Measurements from ENCODE around the gene NMT1. TPM values are rescaled to one million over a fixed set of nuclear protein-coding genes. Genes with fewer than 3 reads are reported as not detected.

Gene NMT1
- total and polyA plus RNA-seq, 4 donors, result 27.0 to 83.7 (median 42.6) TPM

DNA sequence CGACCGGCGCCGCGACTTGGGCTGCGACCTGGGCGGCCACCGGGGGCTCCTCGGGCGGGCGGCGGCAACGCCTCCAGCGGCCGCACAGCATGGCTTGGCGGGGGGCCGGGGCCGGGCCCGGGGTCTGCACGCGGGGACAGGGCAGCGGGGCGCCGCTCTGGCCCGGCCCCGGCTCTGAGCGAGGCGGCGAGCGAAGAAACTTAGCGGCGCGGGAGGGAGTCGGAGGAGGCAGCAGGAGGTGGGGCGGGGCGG lies 71.1 kb downstream of the NMT1 start, which contains the start of gene PLCD3:
Gene PLCD3 (minus strand): TSS at position 196 of the 252 bp plus-strand sequence. CDS start 105 bp downstream, at position 91.
- H3K4me3 ChIP-seq (ENCODE audit: low read depth in 1 of 3, low read length in 3 of 3), result peak within 1 kb of the TSS; percentile 61 to 88 (median 81)
- H3K9ac ChIP-seq (ENCODE audit: low read depth in 1 of 2, low read length in 2 of 2), result peak within 1 kb of the TSS; percentile 29 to 85
- H3K9me3 ChIP-seq (ENCODE audit: control insufficient read depth in 4 of 4, low read length in 3 of 4), result no peaks in the 10 kb centered on the region
- no peaks in the 10 kb centered on the region for H3K27me3 ChIP-seq (ENCODE audit: control insufficient read depth in 4 of 4, insufficient read depth in 4 of 4, low read length in 3 of 4)
- H3K4me1 ChIP-seq (ENCODE audit: control insufficient read depth in 4 of 4, insufficient read depth in 4 of 4, low read length in 3 of 4), result peaks cover 2 to 32% (median 20%) of the 10 kb centered on the region in 4 donors
- 1% methylated on average over 36 of the region's 36 CpGs for WGBS
- peak within 1 kb of the TSS; percentile 84 to 98 for H3K27ac ChIP-seq (ENCODE audit: low read depth in 1 of 2, low read length in 2 of 2)
- H3K36me3 ChIP-seq (ENCODE audit: control insufficient read depth in 4 of 4, insufficient read depth in 3 of 4, low read depth in 1 of 4, low read length in 3 of 4), result peaks cover 0 to 1% (median 0%) of the 10 kb centered on the region in 4 donors
- no peak for DNase-seq (ENCODE audit: low spot score)
- TF ChIP-seq, protein P1, sequence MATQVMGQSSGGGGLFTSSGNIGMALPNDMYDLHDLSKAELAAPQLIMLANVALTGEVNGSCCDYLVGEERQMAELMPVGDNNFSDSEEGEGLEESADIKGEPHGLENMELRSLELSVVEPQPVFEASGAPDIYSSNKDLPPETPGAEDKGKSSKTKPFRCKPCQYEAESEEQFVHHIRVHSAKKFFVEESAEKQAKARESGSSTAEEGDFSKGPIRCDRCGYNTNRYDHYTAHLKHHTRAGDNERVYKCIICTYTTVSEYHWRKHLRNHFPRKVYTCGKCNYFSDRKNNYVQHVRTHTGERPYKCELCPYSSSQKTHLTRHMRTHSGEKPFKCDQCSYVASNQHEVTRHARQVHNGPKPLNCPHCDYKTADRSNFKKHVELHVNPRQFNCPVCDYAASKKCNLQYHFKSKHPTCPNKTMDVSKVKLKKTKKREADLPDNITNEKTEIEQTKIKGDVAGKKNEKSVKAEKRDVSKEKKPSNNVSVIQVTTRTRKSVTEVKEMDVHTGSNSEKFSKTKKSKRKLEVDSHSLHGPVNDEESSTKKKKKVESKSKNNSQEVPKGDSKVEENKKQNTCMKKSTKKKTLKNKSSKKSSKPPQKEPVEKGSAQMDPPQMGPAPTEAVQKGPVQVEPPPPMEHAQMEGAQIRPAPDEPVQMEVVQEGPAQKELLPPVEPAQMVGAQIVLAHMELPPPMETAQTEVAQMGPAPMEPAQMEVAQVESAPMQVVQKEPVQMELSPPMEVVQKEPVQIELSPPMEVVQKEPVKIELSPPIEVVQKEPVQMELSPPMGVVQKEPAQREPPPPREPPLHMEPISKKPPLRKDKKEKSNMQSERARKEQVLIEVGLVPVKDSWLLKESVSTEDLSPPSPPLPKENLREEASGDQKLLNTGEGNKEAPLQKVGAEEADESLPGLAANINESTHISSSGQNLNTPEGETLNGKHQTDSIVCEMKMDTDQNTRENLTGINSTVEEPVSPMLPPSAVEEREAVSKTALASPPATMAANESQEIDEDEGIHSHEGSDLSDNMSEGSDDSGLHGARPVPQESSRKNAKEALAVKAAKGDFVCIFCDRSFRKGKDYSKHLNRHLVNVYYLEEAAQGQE (IDR thresholded peaks at IDR 0.05), result no peak
- TF ChIP-seq, protein P2, sequence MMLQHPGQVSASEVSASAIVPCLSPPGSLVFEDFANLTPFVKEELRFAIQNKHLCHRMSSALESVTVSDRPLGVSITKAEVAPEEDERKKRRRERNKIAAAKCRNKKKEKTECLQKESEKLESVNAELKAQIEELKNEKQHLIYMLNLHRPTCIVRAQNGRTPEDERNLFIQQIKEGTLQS (IDR thresholded peaks at IDR 0.05), result no peak
- TF ChIP-seq HNF4A (conservative IDR thresholded peaks at IDR 0.05) (no peak), HNF4G (IDR thresholded peaks at IDR 0.05) (no peak), RAD21 (IDR thresholded peaks at IDR 0.05) (no peak), FOXA1 (IDR thresholded peaks at IDR 0.05) (no peak), YY1 (IDR thresholded peaks at IDR 0.05) (no peak), FOXA2 (IDR thresholded peaks at IDR 0.05) (no peak), TAF1 (conservative IDR thresholded peaks at IDR 0.05) (no peak), JUND (IDR thresholded peaks at IDR 0.05) (no peak), RXRA (IDR thresholded peaks at IDR 0.05) (no peak), NR2F2 (IDR thresholded peaks at IDR 0.05) (no peak)
- TF ChIP-seq, protein P3, sequence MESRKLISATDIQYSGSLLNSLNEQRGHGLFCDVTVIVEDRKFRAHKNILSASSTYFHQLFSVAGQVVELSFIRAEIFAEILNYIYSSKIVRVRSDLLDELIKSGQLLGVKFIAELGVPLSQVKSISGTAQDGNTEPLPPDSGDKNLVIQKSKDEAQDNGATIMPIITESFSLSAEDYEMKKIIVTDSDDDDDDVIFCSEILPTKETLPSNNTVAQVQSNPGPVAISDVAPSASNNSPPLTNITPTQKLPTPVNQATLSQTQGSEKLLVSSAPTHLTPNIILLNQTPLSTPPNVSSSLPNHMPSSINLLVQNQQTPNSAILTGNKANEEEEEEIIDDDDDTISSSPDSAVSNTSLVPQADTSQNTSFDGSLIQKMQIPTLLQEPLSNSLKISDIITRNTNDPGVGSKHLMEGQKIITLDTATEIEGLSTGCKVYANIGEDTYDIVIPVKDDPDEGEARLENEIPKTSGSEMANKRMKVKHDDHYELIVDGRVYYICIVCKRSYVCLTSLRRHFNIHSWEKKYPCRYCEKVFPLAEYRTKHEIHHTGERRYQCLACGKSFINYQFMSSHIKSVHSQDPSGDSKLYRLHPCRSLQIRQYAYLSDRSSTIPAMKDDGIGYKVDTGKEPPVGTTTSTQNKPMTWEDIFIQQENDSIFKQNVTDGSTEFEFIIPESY (IDR thresholded peaks at IDR 0.05), result no peak
- TF ChIP-seq, protein P4, sequence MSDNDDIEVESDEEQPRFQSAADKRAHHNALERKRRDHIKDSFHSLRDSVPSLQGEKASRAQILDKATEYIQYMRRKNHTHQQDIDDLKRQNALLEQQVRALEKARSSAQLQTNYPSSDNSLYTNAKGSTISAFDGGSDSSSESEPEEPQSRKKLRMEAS (IDR thresholded peaks at IDR 0.05), result no peak

DNA sequence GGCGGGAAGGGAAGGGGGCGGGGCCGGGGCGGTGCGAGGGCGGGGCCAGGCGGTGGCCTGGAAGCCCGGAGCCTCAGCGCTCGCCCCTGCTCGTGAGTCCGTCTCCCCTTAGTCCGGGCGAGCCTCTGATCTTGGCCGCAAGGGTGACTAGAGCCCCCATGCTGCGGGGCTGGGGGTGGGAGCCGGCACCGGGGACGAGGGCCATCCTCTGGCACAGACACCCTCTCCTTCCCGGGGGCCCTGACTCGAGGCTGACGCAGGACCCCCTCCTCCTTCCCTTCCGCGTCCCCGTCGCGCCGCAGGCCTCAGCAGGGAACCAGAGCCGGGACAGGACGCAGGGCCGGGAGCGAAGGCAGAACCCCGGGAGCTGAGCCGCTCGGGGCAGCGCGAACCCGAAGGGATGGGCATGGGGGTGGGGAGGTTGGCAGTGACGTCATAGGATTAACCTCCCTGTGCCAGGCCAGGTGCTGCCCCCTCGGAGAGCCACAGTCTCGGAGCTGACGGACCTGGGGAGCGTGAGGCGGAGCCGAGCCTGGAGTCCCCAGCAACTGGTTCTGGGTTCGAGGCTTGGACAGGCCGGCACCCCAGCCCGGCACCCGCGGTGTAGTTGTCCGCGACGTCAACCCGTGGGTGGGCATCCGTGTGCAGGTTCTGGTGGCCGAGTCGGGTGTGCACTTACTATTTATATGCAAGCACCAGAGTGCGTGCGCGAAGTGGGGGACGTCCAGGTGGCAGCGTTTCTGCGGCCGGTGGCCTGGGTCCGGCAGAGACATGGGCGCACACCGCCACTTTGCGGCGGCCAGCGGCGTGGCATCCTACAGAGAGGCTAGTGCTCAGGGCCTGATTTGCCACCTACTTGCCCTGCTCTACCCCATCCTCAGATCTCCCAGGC lies 71.7 kb downstream of the NMT1 start:
- H3K36me3 ChIP-seq (ENCODE audit: control insufficient read depth in 4 of 4, insufficient read depth in 3 of 4, low read depth in 1 of 4, low read length in 3 of 4), result peaks cover 0 to 1% (median 0%) of the 10 kb centered on the region in 4 donors
- H3K9ac ChIP-seq (ENCODE audit: low read depth in 1 of 2, low read length in 2 of 2), result peak overlapping the region; percentile 29 to 85
- under 1% methylated on average over 71 of the region's 71 CpGs for WGBS
- peak overlapping the region; percentile 84 to 98 for H3K27ac ChIP-seq (ENCODE audit: low read depth in 1 of 2, low read length in 2 of 2)
- no peaks in the 10 kb centered on the region for H3K9me3 ChIP-seq (ENCODE audit: control insufficient read depth in 4 of 4, low read length in 3 of 4)
- peaks cover 2 to 37% (median 22%) of the 10 kb centered on the region in 4 donors for H3K4me1 ChIP-seq (ENCODE audit: control insufficient read depth in 4 of 4, insufficient read depth in 4 of 4, low read length in 3 of 4)
- DNase-seq (ENCODE audit: low spot score), result peak; percentile 95
- H3K27me3 ChIP-seq (ENCODE audit: control insufficient read depth in 4 of 4, insufficient read depth in 4 of 4, low read length in 3 of 4), result no peaks in the 10 kb centered on the region
- peak overlapping the region; percentile 61 to 88 (median 81) for H3K4me3 ChIP-seq (ENCODE audit: low read depth in 1 of 3, low read length in 3 of 3)
- TF ChIP-seq, protein P4 (IDR thresholded peaks at IDR 0.05), result no peak
- TF ChIP-seq HNF4A (conservative IDR thresholded peaks at IDR 0.05) (no peak), NR2F2 (IDR thresholded peaks at IDR 0.05) (no peak), EGR1 (IDR thresholded peaks at IDR 0.05; ENCODE audit: low read depth in 2 of 2) (no peak), RXRA (IDR thresholded peaks at IDR 0.05) (peak in 1 of 2 donors; percentile 7), SP1 (IDR thresholded peaks at IDR 0.05) (peak; percentile 3), JUND (IDR thresholded peaks at IDR 0.05) (no peak), YY1 (IDR thresholded peaks at IDR 0.05) (no peak), HNF4G (IDR thresholded peaks at IDR 0.05) (no peak), FOXA2 (IDR thresholded peaks at IDR 0.05) (no peak), GABPA (IDR thresholded peaks at IDR 0.05 in 1 of 2, conservative IDR thresholded peaks at IDR 0.05 in 1 of 2) (no peak), RAD21 (IDR thresholded peaks at IDR 0.05) (peak; percentile 82 to 87)
- TF ChIP-seq, protein P1 (IDR thresholded peaks at IDR 0.05), result no peak
- TF ChIP-seq, protein P2 (IDR thresholded peaks at IDR 0.05), result no peak
- TF ChIP-seq, protein P3 (IDR thresholded peaks at IDR 0.05), result no peak
